ENCODE data around the gene TAF8. TPM values are rescaled to one million over a fixed set of nuclear protein-coding genes. Genes with fewer than 3 reads are reported as not detected.

Gene TAF8
- total and polyA plus RNA-seq, 2 donors: 13.0 to 21.9 TPM

- 60% methylated on average over 4 of the region's 4 CpGs for WGBS
- no peak for DNase-seq (ENCODE audit: low read depth in 6 of 9, low spot score in 9 of 9)
- Histone ChIP-seq H3K27ac (ENCODE audit: low read depth in 1 of 2, low read length in 1 of 2) (peak overlapping the region; percentile 94 to 99), H3K27me3 (ENCODE audit: control insufficient read depth in 2 of 2, insufficient read depth in 1 of 2, low read length in 1 of 2) (no peaks in the 10 kb centered on the region), H3K9me3 (ENCODE audit: control insufficient read depth in 2 of 2, insufficient read depth in 1 of 2, low read length in 1 of 2) (peaks cover 0 to 10% of the 10 kb centered on the region in 2 donors), H3K4me3 (ENCODE audit: low read length in 2 of 2) (peak overlapping the region; percentile 97 to 99), H3K36me3 (ENCODE audit: control insufficient read depth in 2 of 2, insufficient read depth in 2 of 2, low read length in 1 of 2) (peaks cover 30% of the 10 kb centered on the region in 2 donors), H3K4me1 (ENCODE audit: control insufficient read depth in 2 of 2, insufficient read depth in 2 of 2, low read length in 2 of 2) (peaks cover 32 to 85% of the 10 kb centered on the region in 2 donors)
These were observed 3.1 kb upstream of the TAF8 start for GRCh38 chr6:42047213-42047590.

DNA sequence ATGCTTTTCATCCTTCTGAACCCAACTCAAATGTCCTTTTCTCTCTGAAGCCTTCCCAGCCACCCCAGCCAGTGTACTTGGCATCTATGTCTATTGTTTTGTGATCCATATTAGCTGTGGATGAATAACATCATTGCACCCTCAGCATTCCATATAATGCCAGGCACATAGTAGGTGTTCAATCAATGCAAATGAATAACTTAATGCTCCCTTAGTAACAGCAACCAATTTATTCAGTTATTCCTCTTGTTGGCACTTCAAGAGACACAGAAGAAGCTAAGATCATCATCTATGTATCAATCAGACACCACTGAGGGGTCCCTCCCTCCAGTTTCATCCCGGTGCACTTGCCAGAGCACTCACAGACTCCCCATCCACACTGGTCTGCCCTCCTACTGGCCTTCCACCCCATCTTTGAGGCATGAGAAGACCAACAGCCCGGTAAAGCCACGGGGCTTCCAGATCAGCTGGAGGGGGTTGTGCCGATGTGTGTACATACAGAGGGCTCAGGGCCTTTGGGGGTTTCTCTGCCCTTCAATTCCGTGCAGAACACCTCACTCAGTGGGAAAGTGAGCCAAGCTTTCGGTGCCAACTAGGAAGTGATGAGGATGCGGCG, 2.4 kb upstream of the TAF8 start:
- Histone ChIP-seq H3K9me3 (ENCODE audit: control insufficient read depth in 2 of 2, insufficient read depth in 1 of 2, low read length in 1 of 2) (peaks cover 0 to 10% of the 10 kb centered on the region in 2 donors), H3K4me3 (ENCODE audit: low read length in 2 of 2) (peak overlapping the region; percentile 97 to 99), H3K27ac (ENCODE audit: low read depth in 1 of 2, low read length in 1 of 2) (peak overlapping the region; percentile 94 to 99), H3K27me3 (ENCODE audit: control insufficient read depth in 2 of 2, insufficient read depth in 1 of 2, low read length in 1 of 2) (no peaks in the 10 kb centered on the region), H3K36me3 (ENCODE audit: control insufficient read depth in 2 of 2, insufficient read depth in 2 of 2, low read length in 1 of 2) (peaks cover 29 to 31% of the 10 kb centered on the region in 2 donors), H3K4me1 (ENCODE audit: control insufficient read depth in 2 of 2, insufficient read depth in 2 of 2, low read length in 2 of 2) (peaks cover 30 to 81% of the 10 kb centered on the region in 2 donors)
- WGBS: 2% methylated on average over 8 of the region's 8 CpGs
- peak in 1 of 9 donors; percentile 64 for DNase-seq (ENCODE audit: low read depth in 6 of 9, low spot score in 9 of 9)

- peaks cover 23 to 67% of the 10 kb centered on the region in 2 donors for H3K4me1 ChIP-seq (ENCODE audit: control insufficient read depth in 2 of 2, insufficient read depth in 2 of 2, low read length in 2 of 2)
- 75% methylated on average over 36 of the region's 36 CpGs for WGBS
These were observed 1.1 kb upstream of the TAF8 start for GRCh38 chr6:42049116-42049809.

GRCh38 chr6:42049948-42050296, 402 bp upstream of the TAF8 start:
- Histone ChIP-seq H3K9me3 (ENCODE audit: control insufficient read depth in 2 of 2, insufficient read depth in 1 of 2, low read length in 1 of 2) (peaks cover 0 to 7% of the 10 kb centered on the region in 2 donors), H3K36me3 (ENCODE audit: control insufficient read depth in 2 of 2, insufficient read depth in 2 of 2, low read length in 1 of 2) (peaks cover 21 to 33% of the 10 kb centered on the region in 2 donors), H3K27ac (ENCODE audit: low read depth in 1 of 2, low read length in 1 of 2) (peak overlapping the region; percentile 94 to 99), H3K4me3 (ENCODE audit: low read length in 2 of 2) (peak overlapping the region; percentile 84 to 99), H3K4me1 (ENCODE audit: control insufficient read depth in 2 of 2, insufficient read depth in 2 of 2, low read length in 2 of 2) (peaks cover 23 to 60% of the 10 kb centered on the region in 2 donors), H3K27me3 (ENCODE audit: control insufficient read depth in 2 of 2, insufficient read depth in 1 of 2, low read length in 1 of 2) (no peaks in the 10 kb centered on the region)
- WGBS: 59% methylated on average over 20 of the region's 20 CpGs
- no peak for DNase-seq (ENCODE audit: low read depth in 6 of 9, low spot score in 9 of 9)

More at GRCh38 chr6:42049116-42049809, 1.1 kb upstream of the TAF8 start:
- peaks cover 21 to 26% of the 10 kb centered on the region in 2 donors for H3K36me3 ChIP-seq (ENCODE audit: control insufficient read depth in 2 of 2, insufficient read depth in 2 of 2, low read length in 1 of 2)
- H3K27ac ChIP-seq (ENCODE audit: low read depth in 1 of 2, low read length in 1 of 2): peak overlapping the region; percentile 94 to 99
- DNase-seq (ENCODE audit: low read depth in 6 of 9, low spot score in 9 of 9): no peak
- no peaks in the 10 kb centered on the region for H3K27me3 ChIP-seq (ENCODE audit: control insufficient read depth in 2 of 2, insufficient read depth in 1 of 2, low read length in 1 of 2)
- peaks cover 0 to 7% of the 10 kb centered on the region in 2 donors for H3K9me3 ChIP-seq (ENCODE audit: control insufficient read depth in 2 of 2, insufficient read depth in 1 of 2, low read length in 1 of 2)
- peak overlapping the region; percentile 97 to 99 for H3K4me3 ChIP-seq (ENCODE audit: low read length in 2 of 2)

GRCh38 chr6:42051268-42051653, 937 bp downstream of the TAF8 start:
- 62% methylated on average over 8 of the region's 8 CpGs for WGBS
- no peak for DNase-seq (ENCODE audit: low read depth in 6 of 9, low spot score in 9 of 9)
- H3K27me3 ChIP-seq (ENCODE audit: control insufficient read depth in 2 of 2, insufficient read depth in 1 of 2, low read length in 1 of 2): no peaks in the 10 kb centered on the region
- H3K9me3 ChIP-seq (ENCODE audit: control insufficient read depth in 2 of 2, insufficient read depth in 1 of 2, low read length in 1 of 2): peaks cover 0 to 7% of the 10 kb centered on the region in 2 donors
- peaks cover 28 to 46% of the 10 kb centered on the region in 2 donors for H3K36me3 ChIP-seq (ENCODE audit: control insufficient read depth in 2 of 2, insufficient read depth in 2 of 2, low read length in 1 of 2)
- H3K4me3 ChIP-seq (ENCODE audit: low read length in 2 of 2): peak overlapping the region; percentile 84 to 99
- peaks cover 23 to 47% of the 10 kb centered on the region in 2 donors for H3K4me1 ChIP-seq (ENCODE audit: control insufficient read depth in 2 of 2, insufficient read depth in 2 of 2, low read length in 2 of 2)
- peak overlapping the region in 1 of 2 donors; percentile 99 for H3K27ac ChIP-seq (ENCODE audit: low read depth in 1 of 2, low read length in 1 of 2)

- H3K4me1 ChIP-seq (ENCODE audit: control insufficient read depth in 2 of 2, insufficient read depth in 2 of 2, low read length in 2 of 2): peaks cover 23 to 28% of the 10 kb centered on the region in 2 donors
- DNase-seq (ENCODE audit: low read depth in 6 of 9, low spot score in 9 of 9): no peak
- H3K27me3 ChIP-seq (ENCODE audit: control insufficient read depth in 2 of 2, insufficient read depth in 1 of 2, low read length in 1 of 2): no peaks in the 10 kb centered on the region
- peaks cover 42 to 62% of the 10 kb centered on the region in 2 donors for H3K36me3 ChIP-seq (ENCODE audit: control insufficient read depth in 2 of 2, insufficient read depth in 2 of 2, low read length in 1 of 2)
- no peak overlapping the region for H3K4me3 ChIP-seq (ENCODE audit: low read length in 2 of 2)
- no peak overlapping the region for H3K27ac ChIP-seq (ENCODE audit: low read depth in 1 of 2, low read length in 1 of 2)
- peaks cover 0 to 4% of the 10 kb centered on the region in 2 donors for H3K9me3 ChIP-seq (ENCODE audit: control insufficient read depth in 2 of 2, insufficient read depth in 1 of 2, low read length in 1 of 2)
These were observed 3.3 kb downstream of the TAF8 start for GRCh38 chr6:42053601-42054000.

- H3K9me3 ChIP-seq (ENCODE audit: control insufficient read depth in 2 of 2, insufficient read depth in 1 of 2, low read length in 1 of 2): no peaks in the 10 kb centered on the region
- H3K27ac ChIP-seq (ENCODE audit: low read depth in 1 of 2, low read length in 1 of 2): no peak overlapping the region
- H3K27me3 ChIP-seq (ENCODE audit: control insufficient read depth in 2 of 2, insufficient read depth in 1 of 2, low read length in 1 of 2): no peaks in the 10 kb centered on the region
- H3K4me1 ChIP-seq (ENCODE audit: control insufficient read depth in 2 of 2, insufficient read depth in 2 of 2, low read length in 2 of 2): no peaks in the 10 kb centered on the region
- H3K36me3 ChIP-seq (ENCODE audit: control insufficient read depth in 2 of 2, insufficient read depth in 2 of 2, low read length in 1 of 2): peaks cover 56 to 82% of the 10 kb centered on the region in 2 donors
- DNase-seq (ENCODE audit: low read depth in 6 of 9, low spot score in 9 of 9): no peak
- WGBS: over 99% methylated on average over 5 of the region's 5 CpGs
- H3K4me3 ChIP-seq (ENCODE audit: low read length in 2 of 2): no peak overlapping the region
These were observed 9.4 kb downstream of the TAF8 start for GRCh38 chr6:42059743-42060142.

DNA sequence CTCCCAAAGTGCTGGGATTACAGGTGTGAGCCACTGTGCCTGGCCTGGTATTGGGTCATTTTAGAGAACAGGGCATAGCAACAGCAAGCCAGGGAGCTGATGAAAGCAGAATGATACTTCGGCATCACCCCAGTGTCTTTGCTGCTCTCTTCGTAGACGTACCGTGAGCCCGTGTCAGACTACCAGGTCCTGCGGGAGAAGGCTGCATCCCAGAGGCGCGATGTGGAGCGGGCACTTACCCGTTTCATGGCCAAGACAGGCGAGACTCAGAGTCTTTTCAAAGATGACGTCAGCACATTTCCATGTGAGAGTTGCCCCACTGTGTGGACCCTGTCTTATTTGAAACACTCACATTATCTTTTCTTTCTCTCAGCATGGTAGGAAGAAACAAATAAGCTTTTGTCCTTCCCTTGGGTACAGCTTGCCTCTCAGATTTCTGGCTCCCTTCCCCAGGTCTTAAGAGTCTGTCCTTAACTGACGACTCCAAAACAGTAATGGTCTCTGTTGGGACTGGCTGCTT, 15.9 kb downstream of the TAF8 start:
- Histone ChIP-seq H3K4me1 (ENCODE audit: control insufficient read depth in 2 of 2, insufficient read depth in 2 of 2, low read length in 2 of 2) (no peaks in the 10 kb centered on the region), H3K9me3 (ENCODE audit: control insufficient read depth in 2 of 2, insufficient read depth in 1 of 2, low read length in 1 of 2) (no peaks in the 10 kb centered on the region), H3K36me3 (ENCODE audit: control insufficient read depth in 2 of 2, insufficient read depth in 2 of 2, low read length in 1 of 2) (peaks cover 71 to 81% of the 10 kb centered on the region in 2 donors), H3K27ac (ENCODE audit: low read depth in 1 of 2, low read length in 1 of 2) (no peak overlapping the region), H3K4me3 (ENCODE audit: low read length in 2 of 2) (no peak overlapping the region), H3K27me3 (ENCODE audit: control insufficient read depth in 2 of 2, insufficient read depth in 1 of 2, low read length in 1 of 2) (no peaks in the 10 kb centered on the region)
- no peak for DNase-seq (ENCODE audit: low read depth in 6 of 9, low spot score in 9 of 9)
- 98% methylated on average over 13 of the region's 13 CpGs for WGBS

- Histone ChIP-seq H3K4me3 (ENCODE audit: low read length in 2 of 2) (no peak overlapping the region), H3K9me3 (ENCODE audit: control insufficient read depth in 2 of 2, insufficient read depth in 1 of 2, low read length in 1 of 2) (no peaks in the 10 kb centered on the region), H3K27ac (ENCODE audit: low read depth in 1 of 2, low read length in 1 of 2) (no peak overlapping the region), H3K36me3 (ENCODE audit: control insufficient read depth in 2 of 2, insufficient read depth in 2 of 2, low read length in 1 of 2) (peaks cover 74 to 81% of the 10 kb centered on the region in 2 donors), H3K4me1 (ENCODE audit: control insufficient read depth in 2 of 2, insufficient read depth in 2 of 2, low read length in 2 of 2) (no peaks in the 10 kb centered on the region), H3K27me3 (ENCODE audit: control insufficient read depth in 2 of 2, insufficient read depth in 1 of 2, low read length in 1 of 2) (no peaks in the 10 kb centered on the region)
- no peak for DNase-seq (ENCODE audit: low read depth in 6 of 9, low spot score in 9 of 9)
- WGBS: 99% methylated on average over 7 of the region's 7 CpGs
These were observed 17.8 kb downstream of the TAF8 start for GRCh38 chr6:42068173-42068572.
